Fibroblast of skin of left biceps (primary cell): Measurements from ENCODE around the gene LTV1.
"Not testable (repeated sequence)": the region's sequence is repeated elsewhere in the genome, so short reads cannot be mapped to it uniquely, and the experiment has no call there.

Experiments
- DNase-seq, 2 experiments: peaks; one replicate each; pipeline ENCODE4 v3.0.0-alpha.2; 2013; ENCODE audit warnings: low read depth in 2 of 2

Gene LTV1, protein sequence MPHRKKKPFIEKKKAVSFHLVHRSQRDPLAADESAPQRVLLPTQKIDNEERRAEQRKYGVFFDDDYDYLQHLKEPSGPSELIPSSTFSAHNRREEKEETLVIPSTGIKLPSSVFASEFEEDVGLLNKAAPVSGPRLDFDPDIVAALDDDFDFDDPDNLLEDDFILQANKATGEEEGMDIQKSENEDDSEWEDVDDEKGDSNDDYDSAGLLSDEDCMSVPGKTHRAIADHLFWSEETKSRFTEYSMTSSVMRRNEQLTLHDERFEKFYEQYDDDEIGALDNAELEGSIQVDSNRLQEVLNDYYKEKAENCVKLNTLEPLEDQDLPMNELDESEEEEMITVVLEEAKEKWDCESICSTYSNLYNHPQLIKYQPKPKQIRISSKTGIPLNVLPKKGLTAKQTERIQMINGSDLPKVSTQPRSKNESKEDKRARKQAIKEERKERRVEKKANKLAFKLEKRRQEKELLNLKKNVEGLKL

GRCh38 chr6:143842902-143843676 lies at the start of gene LTV1:
Gene LTV1, plus strand, starts transcription at chr6:143843338. Its CDS starts 140 bp downstream, at chr6:143843478.
- DNase-seq, result peak; percentile 85 to 89

GRCh38 chr6:143796551-143796950 lies 46.6 kb upstream of the LTV1 start:
- DNase-seq, result not testable (repeated sequence)

- not testable (repeated sequence) for DNase-seq
Observed at GRCh38 chr6:143798487-143798886, 44.7 kb upstream of the LTV1 start.

DNA sequence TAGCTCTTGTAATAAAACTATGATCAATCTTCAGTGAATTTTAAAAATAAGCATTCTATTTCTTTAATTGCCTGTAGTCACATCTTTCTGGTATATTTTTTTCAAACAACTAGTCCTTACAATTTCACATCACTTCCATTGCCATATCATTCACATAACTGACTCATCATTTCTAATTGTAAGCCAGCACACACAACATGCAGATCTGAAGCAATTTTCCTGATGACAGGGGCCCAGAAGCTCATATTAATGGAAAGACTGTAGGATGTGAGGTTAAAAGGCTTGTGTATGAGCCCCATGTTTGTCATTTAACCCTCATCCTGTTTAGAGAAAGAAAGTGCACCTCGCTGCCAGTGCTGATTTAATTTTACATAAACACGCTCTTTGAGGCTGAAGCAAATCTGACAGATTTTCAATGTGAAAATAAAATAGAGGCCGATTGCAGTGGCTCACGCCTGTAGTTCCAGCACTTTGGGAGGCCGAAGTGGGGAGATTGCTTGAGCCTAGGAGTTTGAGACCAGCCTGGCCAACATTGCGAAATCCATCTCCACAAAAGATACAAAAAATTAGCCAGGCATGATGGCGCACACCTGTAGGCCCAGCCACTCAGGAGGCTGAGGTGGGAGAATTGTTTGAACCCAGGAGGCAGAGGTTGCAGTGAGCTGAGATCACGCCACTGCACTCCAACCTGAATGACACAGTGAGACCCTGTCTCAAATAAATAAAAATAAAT lies 40.1 kb upstream of the LTV1 start:
- DNase-seq, result no peak

DNA sequence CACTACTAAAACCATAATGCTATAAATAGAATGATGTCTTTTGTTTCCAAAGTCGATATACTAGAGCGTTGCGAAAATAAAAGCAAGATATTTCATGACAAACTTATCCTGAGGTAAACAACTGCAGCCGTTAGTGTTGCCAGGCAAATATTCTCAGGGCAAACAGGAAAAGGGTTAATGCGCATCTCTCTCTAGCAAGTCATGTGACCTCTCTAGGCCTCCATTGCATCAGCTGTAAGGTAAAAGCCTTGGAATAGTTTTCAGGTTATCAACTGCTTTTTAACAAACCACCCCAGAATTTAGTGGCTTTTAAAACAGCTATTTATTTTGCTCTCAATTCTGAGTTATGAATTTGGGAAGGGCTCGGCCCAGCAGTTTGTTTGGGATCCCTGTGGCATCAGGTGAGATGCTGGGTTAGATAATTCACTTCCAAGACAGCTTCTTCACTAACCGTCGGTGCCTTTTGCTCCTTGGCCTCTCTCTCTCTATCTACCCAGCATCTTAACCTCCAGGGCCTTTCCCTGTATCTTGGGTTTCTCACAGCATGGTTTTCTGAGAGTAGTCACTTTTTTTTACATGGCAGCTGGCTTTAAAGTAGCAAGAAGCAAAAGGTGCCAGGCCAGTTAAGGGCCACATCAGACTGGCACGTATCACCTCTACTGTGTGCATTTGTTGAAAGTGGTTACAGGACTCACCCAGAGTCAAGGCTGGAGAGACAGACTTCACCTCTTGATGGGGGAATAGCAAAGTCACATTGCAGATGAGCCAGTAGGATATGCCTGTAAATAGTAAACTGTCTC lies 39.2 kb upstream of the LTV1 start:
- DNase-seq, result no peak

DNA sequence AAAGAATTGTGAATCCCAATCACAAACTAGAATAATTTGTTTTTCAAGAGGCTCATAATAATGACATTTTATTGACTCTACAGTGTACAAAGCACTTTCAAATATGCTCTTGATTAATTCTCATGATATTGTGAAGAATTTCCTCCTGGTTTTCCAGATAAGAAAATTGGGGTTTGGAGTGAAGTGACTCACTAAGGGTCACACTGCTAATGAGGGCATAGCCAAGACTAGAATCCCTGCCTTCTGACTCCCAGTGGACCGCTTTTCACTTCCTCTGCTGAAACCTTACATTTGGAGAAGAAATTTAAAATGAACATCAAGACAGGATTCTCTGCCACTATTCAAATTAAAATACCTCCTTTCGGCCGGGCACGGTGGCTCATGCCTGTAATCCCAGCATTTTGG lies 38.3 kb upstream of the LTV1 start:
- no peak for DNase-seq

DNA sequence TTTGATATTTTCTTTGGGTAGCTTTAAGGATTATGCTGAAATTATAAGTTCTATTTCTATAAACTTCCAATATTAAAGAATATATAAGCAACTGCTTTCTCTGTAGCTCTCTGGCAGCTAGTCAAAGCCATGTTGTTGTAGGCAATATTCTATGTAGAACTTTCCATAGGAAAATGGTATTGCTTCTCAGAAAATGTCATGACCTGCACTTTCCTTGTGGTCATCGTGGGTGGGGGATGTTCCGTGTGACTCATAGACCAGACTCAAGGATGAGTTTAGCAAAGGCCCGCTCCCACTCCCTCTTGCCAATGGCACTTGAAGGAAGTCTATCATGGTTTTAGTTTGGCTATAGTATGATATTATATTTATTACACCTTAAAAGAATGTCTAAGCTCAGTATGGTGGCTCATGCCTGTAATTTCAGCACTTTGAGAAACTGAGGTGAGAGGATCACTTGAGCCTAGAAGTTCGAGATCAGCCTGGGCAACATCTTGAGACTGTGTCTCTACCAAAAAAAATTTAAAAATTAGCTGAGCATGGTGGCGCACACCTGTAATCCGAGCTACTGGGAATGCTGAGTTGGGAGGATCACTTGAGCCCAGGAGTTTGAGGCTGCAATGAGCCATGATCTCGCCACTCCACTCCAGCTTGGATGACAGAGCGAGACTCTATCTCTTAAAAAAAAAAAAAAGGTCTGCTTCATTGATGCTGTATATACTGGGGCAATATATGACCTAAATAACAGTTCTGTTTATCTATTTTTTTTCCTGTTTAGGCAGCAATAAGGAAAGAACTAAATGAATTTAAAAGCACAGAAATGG lies 36.6 kb upstream of the LTV1 start:
- no peak for DNase-seq

DNA sequence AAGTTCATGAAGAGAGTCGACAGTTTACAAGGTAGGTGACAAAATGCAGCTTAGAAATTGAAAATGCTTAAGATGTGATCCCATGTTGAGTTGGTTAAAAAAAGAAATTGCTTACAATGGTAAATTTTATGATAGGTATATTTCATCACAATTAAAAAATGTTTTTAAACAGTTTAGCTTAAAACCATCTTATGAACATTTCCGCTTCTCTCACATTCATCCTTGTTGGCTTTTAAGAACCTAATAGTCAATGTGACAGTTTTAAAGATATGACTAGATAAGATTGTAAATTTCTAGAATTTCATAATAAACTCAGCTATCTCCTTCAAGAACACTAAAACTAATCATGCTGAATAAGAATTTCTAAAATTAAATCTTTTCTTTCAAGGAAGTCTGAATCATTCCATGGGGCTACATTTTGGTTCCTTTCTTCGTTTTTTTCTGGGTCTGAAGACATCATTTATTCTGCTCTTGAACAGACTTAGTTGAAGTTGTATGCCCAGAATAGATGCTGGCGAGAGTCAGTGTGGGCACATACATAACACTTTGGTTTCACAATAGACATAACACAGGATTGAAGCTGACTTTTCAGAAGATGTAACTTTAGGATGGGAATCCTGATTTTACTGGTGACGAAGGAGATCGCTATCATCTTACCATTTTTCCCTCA lies 35.9 kb upstream of the LTV1 start:
- no peak for DNase-seq

DNA sequence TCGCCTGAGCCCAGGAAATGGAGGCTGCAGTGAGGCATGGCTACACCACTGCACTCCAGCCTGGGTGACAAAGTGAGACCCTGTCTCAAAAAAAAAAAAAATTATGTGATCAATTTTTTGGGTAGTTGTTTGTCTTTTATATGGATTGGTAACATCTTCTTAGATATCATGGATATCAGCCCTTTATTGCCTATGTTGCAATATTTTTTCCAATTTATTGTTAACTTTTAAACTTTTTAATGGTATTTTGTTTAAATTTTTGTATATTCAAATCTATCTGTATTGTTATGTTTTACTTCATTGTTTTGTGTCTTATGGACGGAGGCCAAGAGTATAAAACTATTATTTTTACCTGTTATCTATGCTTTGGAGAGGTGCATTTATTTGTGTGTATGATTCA lies 32.4 kb upstream of the LTV1 start:
- no peak for DNase-seq

DNA sequence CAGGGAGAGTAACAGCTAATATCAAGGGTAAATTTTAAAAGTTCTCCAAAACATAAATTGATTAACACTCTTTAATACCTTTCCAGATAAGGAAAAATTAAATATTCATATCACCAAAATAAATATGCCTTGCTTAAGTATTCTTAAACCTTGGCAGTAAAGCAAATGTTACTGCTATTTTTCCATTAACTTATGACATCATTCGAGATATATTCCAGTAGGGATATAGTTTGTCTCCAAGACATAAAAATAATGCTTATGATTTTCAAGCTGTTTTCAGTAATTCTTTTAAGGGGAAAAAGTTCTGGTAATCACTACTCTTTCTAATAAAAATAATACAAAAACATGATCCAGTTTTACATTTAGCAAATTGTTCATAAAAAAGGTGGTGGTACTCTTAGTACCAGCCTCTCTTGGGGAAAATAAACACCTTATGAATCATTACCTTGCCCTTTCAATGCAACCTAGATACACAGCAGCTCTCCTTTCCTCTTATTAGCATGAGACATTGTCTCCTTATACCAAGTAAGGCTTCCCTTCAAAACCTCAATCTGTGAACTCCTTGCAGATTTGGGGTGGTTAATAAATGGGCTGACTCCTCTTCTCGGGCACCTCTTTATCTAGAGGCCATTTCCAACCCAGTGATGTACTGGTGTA lies 31.5 kb upstream of the LTV1 start:
- no peak for DNase-seq

GRCh38 chr6:143817621-143818020 lies 25.5 kb upstream of the LTV1 start:
- DNase-seq, result no peak

DNA sequence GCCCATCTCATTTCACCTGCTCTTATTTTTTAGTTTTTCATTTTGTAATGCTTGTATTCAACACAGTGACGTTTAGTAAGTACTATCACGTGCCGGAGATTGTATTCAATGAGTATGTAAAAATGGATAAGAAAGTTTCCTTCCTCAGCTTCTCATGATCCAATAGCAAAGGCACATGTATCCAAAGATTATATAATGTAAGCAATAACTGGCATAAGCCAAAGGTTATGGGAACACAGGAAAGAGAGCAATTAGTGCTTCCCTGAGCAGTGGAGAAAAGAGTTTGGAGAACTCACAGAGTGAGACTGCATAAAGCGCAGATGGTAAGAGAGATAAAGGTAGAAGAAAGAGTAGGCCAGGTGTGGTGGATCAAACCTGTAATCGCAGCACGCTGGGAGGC lies 21.8 kb upstream of the LTV1 start:
- no peak for DNase-seq

GRCh38 chr6:143822584-143823024 lies 20.5 kb upstream of the LTV1 start:
- DNase-seq, result peak in 1 of 2 experiments; percentile 32

DNA sequence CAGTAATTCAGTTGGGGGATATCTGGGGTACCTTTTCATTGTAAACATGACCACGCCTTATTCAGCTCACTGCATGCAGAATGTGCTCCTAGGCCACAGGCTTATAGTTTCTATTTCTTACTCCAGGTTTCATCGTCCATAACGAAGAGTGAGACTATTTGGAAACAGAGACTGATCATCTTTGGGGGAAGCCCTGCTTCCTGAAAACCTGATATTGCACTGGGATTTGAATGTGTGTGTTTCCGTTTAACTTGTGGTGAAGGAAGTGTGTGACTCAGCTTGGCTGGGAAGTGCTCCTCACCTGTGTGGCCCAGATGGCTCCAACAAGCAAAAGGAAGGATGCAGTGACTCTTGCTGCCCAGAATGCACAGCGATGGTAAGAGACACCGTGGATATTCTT lies 19.6 kb upstream of the LTV1 start:
- DNase-seq, result no peak

DNA sequence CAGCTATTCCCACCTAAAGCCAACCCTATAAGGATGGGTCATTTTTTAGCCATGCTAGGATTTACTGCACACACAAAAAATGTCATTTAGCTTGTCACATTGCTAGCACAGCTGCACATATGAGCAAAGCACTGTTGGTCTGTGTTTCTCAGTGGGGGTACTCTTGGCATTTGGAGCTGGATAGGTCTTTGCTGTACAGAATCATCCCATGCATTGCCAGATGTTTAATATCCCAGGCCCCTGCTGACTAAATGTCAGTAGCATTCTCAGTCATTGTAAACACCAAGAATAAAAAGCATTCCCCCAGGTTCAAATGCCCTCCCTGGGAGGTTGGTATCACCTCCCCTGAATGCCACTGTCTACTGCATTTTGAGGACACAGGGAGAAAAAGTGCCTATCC lies 14.6 kb upstream of the LTV1 start:
- no peak for DNase-seq

DNA sequence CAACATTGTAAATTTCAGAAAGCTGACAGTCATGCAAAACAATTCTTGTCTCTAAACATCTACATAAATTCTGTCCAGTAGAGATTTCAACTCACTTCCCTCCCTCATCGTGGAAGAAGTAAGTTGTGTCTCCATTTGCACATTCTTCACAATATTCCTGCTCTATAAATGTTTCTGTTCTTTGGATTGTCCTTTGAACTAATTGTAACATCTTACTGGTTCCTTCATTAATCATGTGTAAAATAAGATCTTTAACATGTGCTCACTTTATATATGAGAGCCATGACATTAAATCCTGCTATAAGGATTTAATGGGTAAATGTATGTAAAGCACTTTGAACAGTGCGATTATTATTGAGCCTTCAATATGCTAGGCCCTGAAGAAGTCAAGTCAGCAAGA lies 7.0 kb upstream of the LTV1 start:
- DNase-seq, result no peak

DNA sequence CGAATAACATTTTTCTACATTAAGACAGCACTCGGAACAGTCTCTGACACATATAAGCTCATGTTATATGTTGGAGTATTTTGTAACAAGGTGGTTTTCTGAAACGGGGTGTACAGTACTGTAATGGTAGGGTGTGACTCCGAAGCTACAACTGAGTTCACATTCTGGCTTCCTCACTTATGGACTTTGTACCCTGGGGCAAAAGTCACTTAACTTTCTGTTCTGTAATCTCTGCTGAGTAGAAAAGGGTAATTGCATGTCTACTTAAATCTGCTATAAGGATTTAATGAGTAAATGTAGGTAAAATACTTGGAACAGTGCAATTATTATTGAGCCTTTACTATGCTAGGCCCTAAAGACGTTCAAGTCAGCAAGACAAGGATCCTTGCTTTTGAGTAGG lies 4.7 kb upstream of the LTV1 start:
- no peak for DNase-seq

DNA sequence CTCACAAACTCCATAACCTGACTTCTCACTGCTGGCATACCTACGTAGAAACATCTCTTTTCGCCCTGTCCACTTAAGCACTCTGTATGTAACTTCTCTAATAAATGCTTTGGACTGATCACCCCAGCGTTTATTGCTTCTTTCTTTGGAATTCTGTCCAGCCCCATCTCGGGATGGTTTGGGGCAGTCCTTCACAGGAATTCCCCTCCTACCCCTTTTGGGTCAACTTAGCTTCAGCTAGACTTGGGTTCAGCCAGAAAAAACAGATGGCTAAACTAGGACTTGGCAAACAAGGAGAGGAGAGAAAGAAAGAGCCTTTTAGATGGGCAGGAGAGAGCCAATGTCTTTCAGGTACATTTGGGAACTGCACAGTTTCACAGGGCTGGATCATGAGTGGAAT lies 3.9 kb upstream of the LTV1 start:
- DNase-seq, result no peak

- DNase-seq, result no peak
Observed at GRCh38 chr6:143840595-143841265, 2.4 kb upstream of the LTV1 start.
